Left ventricle myocardium inferior (tissue), 1 donor: ENCODE data around the gene ADPRS. TPM values are rescaled to one million over a fixed set of nuclear protein-coding genes. Genes with fewer than 3 reads are reported as not detected.
A peak's percentile ranks its signal among the peaks of the same experiment; 100 is the strongest.

ENCODE experiments used
- DNase-seq: peaks from one replicate; pipeline ENCODE4 v3.0.0-alpha.2; 2020
- H3K27ac ChIP-seq: fragments of 200-600 bp; replicated peaks from 2 replicates; pipeline ENCODE4 v1.8.0; 2021
- H3K27me3 ChIP-seq: fragments of 200-600 bp; 2 replicates; pipeline ENCODE4 v1.8.0; 2021; ENCODE audit warnings: low read depth
- H3K36me3 ChIP-seq: fragments of 200-600 bp; 2 replicates; pipeline ENCODE4 v1.8.0; 2021
- H3K4me1 ChIP-seq: fragments of 200-600 bp; 2 replicates; pipeline ENCODE4 v1.8.0; 2021
- H3K4me3 ChIP-seq: fragments of 200-600 bp; 2 replicates; pipeline ENCODE4 v1.8.0; 2021; ENCODE audit warnings: mild to moderate bottlenecking, moderate library complexity
- H3K9me3 ChIP-seq: fragments of 200-600 bp; replicated peaks from 2 replicates; pipeline ENCODE4 v1.8.0; 2021
- intact Hi-C: fragments of 100-400 bp; cut with micrococcal nuclease; formaldehyde crosslinking; loops from one replicate; pipeline ENCODE4 v1.11.0; 2022
- total RNA-seq: library from RNA; stranded (reverse); fragmentation: NEBNext Ultra II Directional; extraction: Animal tissue kit (Norgen Biotek cat#: 25700); gene quantifications from one replicate; pipeline ENCODE4 v1.2.1, GENCODE V29; 2021
- TF ChIP-seq, protein P1 (sequence below): fragments of 200-600 bp; IDR thresholded peaks from 2 replicates; pipeline ENCODE4 v1.8.0; 2021; ENCODE audit warnings: antibody characterized with exemption, mild to moderate bottlenecking, borderline replicate concordance
- donor health status: DM: no; HTN: yes; CAD: no; lungs with severe emphysema.

Gene ADPRS
- total RNA-seq, 1 donor from 2014 or later = 17.8 TPM

DNA sequence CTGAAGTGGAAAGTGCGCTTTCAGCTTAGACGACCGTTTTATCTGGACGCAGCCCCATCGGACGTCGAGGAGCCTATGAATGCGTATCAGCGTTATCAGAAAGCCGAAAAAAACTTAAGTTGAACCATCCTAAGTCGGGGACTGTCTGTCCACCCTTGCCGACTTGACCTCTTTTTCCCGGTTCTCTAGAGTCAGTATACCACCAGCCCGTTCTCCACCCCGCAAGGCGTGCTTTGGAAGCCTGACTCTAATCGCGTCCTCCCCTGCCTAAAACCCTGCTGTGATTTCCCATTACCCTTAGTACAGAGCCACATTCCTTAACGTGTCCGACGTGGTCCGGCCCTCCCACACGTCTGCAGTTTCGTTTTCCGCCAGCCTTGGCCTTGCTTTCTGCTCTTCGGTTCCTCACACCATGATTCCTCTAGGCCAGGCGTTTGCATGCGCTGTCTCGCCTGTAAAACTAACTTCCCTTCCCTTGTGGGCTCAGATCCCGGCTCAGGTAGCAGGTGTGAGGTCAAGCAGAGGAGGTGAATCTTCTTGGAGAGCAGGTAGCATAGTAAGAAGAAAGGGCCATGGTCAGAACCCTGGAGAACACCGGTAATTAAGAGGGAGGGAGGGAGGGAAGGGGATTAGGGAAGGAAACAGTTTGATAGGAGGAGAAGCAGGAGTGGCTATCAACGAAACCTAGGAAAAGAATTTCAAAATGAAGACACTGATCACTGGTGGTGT is 865 bp downstream of the ADPRS start:
- Histone ChIP-seq H3K27me3 (peaks cover 21% of the 10 kb centered on the region), H3K27ac (peak overlapping the region; percentile 96), H3K9me3 (no peaks in the 10 kb centered on the region), H3K4me1 (peaks cover 57% of the 10 kb centered on the region), H3K36me3 (peaks cover 37% of the 10 kb centered on the region), H3K4me3 (peak overlapping the region; percentile 100)
- intact Hi-C loops = loop anchor here (10.0 kb wide), 1 partner anchor 195 kb away; no protein-coding TSS in a partner anchor
- no peak for DNase-seq
- TF ChIP-seq, protein P1, sequence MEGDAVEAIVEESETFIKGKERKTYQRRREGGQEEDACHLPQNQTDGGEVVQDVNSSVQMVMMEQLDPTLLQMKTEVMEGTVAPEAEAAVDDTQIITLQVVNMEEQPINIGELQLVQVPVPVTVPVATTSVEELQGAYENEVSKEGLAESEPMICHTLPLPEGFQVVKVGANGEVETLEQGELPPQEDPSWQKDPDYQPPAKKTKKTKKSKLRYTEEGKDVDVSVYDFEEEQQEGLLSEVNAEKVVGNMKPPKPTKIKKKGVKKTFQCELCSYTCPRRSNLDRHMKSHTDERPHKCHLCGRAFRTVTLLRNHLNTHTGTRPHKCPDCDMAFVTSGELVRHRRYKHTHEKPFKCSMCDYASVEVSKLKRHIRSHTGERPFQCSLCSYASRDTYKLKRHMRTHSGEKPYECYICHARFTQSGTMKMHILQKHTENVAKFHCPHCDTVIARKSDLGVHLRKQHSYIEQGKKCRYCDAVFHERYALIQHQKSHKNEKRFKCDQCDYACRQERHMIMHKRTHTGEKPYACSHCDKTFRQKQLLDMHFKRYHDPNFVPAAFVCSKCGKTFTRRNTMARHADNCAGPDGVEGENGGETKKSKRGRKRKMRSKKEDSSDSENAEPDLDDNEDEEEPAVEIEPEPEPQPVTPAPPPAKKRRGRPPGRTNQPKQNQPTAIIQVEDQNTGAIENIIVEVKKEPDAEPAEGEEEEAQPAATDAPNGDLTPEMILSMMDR = no peak

GRCh38 chr1:36091141-36091540 is 2.4 kb downstream of the ADPRS start:
- H3K4me3 ChIP-seq = no peak overlapping the region
- no peaks in the 10 kb centered on the region for H3K9me3 ChIP-seq
- TF ChIP-seq, protein P1 = no peak
- H3K36me3 ChIP-seq = peaks cover 44% of the 10 kb centered on the region
- DNase-seq = no peak
- H3K27ac ChIP-seq = no peak overlapping the region
- peaks cover 5% of the 10 kb centered on the region for H3K27me3 ChIP-seq
- peaks cover 67% of the 10 kb centered on the region for H3K4me1 ChIP-seq
- intact Hi-C loops = loop anchor here (10.0 kb wide), 1 partner anchor 194 kb away; no protein-coding TSS in a partner anchor

- H3K4me3 ChIP-seq = no peak overlapping the region
- DNase-seq = no peak
- H3K27me3 ChIP-seq = no peaks in the 10 kb centered on the region
- H3K36me3 ChIP-seq = peaks cover 44% of the 10 kb centered on the region
- intact Hi-C loops = loop anchor here (10.0 kb wide), 1 partner anchor 193 kb away; no protein-coding TSS in a partner anchor
- peaks cover 71% of the 10 kb centered on the region for H3K4me1 ChIP-seq
- TF ChIP-seq, protein P1 = no peak
- H3K27ac ChIP-seq = no peak overlapping the region
- no peaks in the 10 kb centered on the region for H3K9me3 ChIP-seq
Observed at GRCh38 chr1:36091698-36092097, 3.0 kb downstream of the ADPRS start.

DNA sequence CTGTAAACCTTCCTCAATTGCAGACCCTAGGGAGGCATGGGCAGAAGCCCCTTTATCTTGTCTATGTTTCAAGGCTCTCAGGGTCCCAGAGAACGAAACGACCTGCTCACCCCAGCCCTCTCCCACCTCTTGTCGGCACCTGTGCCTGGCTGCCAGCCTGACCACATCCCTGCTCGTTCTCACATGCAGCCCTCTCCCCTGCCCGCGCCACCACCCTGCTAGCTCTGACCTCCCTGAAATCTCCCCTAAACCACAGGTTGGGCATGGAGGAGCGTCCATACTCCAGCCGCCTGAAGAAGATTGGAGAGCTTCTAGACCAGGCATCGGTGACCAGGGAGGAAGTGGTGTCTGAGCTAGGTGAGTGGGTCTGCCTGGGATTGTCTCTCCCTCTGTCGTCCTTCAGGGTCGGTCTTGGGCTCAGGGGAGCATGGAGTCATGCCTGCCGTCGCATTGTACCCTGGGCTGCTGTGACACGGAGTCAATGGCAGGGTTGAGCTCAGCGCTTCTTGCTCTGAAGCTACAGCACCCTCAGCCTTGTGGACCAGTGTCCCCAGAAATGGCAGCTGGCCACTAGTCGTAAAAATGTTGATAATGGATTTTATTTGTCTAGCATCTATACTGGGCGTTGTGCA is 3.6 kb downstream of the ADPRS start:
- Histone ChIP-seq H3K4me3 (no peak overlapping the region), H3K36me3 (peaks cover 44% of the 10 kb centered on the region), H3K27ac (no peak overlapping the region), H3K4me1 (peaks cover 71% of the 10 kb centered on the region), H3K27me3 (no peaks in the 10 kb centered on the region), H3K9me3 (no peaks in the 10 kb centered on the region)
- intact Hi-C loops = loop anchor here (10.0 kb wide), 1 partner anchor 193 kb away; no protein-coding TSS in a partner anchor
- no peak for DNase-seq
- TF ChIP-seq, protein P1 = no peak

DNA sequence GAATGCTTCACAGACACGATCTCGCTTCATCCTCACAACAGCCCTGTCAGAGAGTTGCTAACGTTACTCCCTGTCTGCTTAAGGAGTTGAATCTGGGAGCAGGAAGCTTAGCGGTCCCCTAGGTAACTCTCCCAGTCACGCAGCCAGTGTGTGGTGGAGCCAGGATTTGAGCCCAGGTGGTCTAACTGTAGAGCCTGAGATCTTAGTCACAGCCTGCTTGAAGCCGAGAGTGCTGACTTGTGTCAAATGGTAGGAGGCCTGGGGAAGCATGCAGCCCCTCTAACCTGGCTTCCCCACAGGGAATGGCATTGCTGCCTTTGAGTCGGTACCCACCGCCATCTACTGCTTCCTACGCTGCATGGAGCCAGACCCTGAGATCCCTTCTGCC is 4.1 kb downstream of the ADPRS start:
- Histone ChIP-seq H3K4me1 (peaks cover 71% of the 10 kb centered on the region), H3K27me3 (no peaks in the 10 kb centered on the region), H3K4me3 (no peak overlapping the region), H3K36me3 (peaks cover 44% of the 10 kb centered on the region), H3K27ac (no peak overlapping the region), H3K9me3 (no peaks in the 10 kb centered on the region)
- no peak for DNase-seq
- TF ChIP-seq, protein P1 = no peak
- intact Hi-C loops = loop anchor here (10.0 kb wide), 1 partner anchor 192 kb away; no protein-coding TSS in a partner anchor
